ENCODE data around the gene ELOVL6.

- TF ChIP-seq CTCF (IDR thresholded peaks at IDR 0.05 in 2 of 3, conservative IDR thresholded peaks at IDR 0.05 in 1 of 3; ENCODE audit: control insufficient read depth in 2 of 3, extremely low read depth in 1 of 3, insufficient read depth in 1 of 3, low read depth in 3 of 3, low read length in 3 of 3): no peak
- TF ChIP-seq, protein P1, sequence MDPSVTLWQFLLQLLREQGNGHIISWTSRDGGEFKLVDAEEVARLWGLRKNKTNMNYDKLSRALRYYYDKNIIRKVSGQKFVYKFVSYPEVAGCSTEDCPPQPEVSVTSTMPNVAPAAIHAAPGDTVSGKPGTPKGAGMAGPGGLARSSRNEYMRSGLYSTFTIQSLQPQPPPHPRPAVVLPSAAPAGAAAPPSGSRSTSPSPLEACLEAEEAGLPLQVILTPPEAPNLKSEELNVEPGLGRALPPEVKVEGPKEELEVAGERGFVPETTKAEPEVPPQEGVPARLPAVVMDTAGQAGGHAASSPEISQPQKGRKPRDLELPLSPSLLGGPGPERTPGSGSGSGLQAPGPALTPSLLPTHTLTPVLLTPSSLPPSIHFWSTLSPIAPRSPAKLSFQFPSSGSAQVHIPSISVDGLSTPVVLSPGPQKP (IDR thresholded peaks at IDR 0.05; ENCODE audit: low read depth, low read length): no peak
- no peak for TF ChIP-seq STAT3 (IDR thresholded peaks at IDR 0.05; ENCODE audit: low read depth, low read length)
- TF ChIP-seq TCF12 (IDR thresholded peaks at IDR 0.05; ENCODE audit: low read depth, low read length): no peak
- no peak for TF ChIP-seq POLR2AphosphoS5 (IDR thresholded peaks at IDR 0.05; ENCODE audit: low read length)
- TF ChIP-seq CHD4 (IDR thresholded peaks at IDR 0.05): no peak
- no peak for TF ChIP-seq SREBF2 (IDR thresholded peaks at IDR 0.05; ENCODE audit: low read length)
- TF ChIP-seq RAD51 (IDR thresholded peaks at IDR 0.05): no peak
- TF ChIP-seq EZH2 (IDR thresholded peaks at IDR 0.05; ENCODE audit: borderline replicate concordance, control insufficient read depth, low read depth, low read length): no peak
These were observed 102.0 kb downstream of the ELOVL6 start for GRCh38 chr4:110096405-110096804.
